HG03469 (cell line): Measurements from ENCODE around the gene WNT11.

Source experiments
- ATAC-seq: cut with Tn5 transposase; IDR thresholded peaks from one replicate; pipeline ENCODE4 v1.9.1; 2021; ENCODE audit warnings: mild to moderate bottlenecking, moderate library complexity, moderate number of reproducible peaks; ENCODE audit not compliant: unreplicated experiment

Gene WNT11

DNA sequence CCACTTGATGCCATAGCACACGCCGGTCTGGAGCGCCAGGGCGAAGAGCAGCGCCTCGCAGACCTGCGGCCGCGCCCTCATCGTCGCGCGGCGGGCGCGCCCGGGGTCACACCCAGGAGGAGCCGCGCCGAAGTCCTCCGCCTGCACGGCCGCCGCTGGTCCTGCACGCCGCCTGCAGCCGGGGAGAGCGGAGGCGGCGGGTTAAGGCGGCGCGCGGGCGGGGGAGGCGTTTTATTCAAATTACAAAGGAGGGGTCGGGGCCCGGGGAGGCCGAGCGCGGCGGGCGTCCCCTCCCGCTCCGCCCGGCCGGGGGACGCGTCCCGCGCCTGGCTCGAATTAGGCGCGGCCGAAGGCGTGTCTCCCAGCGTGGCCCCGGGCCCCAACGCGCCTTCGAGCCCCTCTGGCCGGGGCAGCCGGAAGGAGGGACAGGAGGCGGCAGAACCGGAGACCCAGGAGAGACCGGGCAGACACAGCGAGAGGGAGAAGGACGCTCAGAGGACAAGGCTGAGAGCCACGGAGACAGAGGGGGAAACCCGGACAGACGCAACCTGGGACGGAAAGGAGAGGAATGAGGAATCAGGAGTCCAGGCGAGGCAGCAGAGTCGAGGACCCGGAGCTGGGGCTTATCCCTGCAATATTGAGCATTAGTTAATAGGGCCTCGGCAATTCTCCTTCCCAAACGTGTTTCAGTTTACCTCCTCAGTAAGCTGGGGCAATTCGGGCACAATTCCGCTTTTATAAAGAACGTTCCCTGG, at the start of gene WNT11:
Gene WNT11, minus strand, starts transcription at position 176 of the 755 bp plus-strand sequence. Its CDS starts 95 bp downstream, at position 81.
- ATAC-seq, result no peak

DNA sequence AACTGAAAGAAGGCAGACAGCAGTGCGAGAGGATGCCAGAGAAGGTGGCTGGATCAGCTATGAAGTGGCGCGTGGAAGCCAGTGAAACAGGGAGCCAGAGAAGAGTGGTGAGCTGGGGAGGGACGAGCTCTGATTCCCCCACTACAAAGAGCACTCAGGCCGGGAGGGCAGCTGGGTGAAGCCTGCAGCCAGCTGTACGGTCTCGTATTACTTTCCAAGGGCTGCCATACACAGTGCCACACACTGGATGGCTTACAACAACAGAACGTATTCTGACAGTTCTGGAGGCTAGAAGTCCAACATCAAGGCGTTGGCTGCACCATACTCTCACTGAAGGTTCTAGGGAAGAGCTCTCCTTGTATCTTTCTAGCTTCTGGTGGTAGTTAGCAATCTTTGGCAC, 47.1 kb upstream of the WNT11 start:
- no peak for ATAC-seq

- no peak for ATAC-seq
Measured at GRCh38 chr11:76252631-76253070, 46.3 kb upstream of the WNT11 start.

DNA sequence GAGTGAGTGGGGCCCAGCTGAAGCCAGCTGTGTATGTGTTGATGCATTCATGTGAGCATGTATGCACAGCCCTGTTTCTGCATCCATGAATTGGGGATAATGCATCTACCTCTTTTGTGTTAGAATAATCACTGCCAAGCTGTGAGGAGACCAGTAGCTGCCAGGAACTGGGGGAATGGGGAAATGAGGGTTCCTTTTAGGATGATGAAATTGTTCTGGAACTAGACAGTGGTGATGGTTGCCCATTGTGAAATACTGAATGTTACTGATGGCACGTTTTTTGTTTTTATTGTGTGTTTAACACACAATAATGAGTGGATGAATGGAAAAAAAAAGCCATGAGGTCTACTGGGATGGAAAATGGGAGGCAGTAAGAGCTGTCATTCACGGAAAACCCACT, 45.3 kb upstream of the WNT11 start:
- ATAC-seq, result no peak

- no peak for ATAC-seq
Measured at GRCh38 chr11:76251226-76251575, 44.9 kb upstream of the WNT11 start.

DNA sequence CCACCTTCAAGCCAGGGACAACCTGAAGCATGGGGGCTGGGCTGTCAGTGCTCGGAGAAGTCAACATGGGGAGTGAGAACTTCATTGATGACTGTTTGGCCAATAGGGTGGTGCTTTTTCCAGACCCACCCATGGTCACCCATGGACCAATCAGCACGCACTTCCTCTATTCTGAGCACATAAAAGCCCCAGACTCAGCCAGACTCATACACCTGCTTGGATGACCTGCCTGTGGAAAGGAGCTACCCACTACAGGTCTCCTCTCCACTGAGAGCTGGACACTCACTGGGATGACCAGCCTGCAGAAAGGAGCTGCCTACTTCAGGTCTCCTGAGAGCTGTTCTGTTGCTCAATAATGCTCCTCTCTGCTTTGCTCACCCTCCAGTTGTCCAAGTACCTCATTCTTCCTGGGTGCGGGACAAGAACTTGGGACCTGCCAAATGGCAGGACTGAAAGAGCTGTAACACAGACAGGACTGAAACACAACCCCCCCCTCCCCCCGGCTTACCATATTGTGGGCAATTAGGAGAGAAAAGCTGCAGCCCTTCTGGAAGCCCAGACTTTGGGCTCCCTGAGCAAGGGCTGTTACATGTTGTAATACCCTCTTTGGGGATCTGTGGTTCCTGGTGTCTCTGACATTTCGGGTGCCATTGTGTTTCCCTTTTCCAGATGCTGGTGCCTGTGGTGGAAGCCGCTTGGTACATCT, 44.4 kb upstream of the WNT11 start:
- no peak for ATAC-seq

GRCh38 chr11:76249195-76249741, 43.0 kb upstream of the WNT11 start:
- ATAC-seq, result no peak

- no peak for ATAC-seq
Measured at GRCh38 chr11:76248210-76248609, 41.9 kb upstream of the WNT11 start.

GRCh38 chr11:76247091-76247490, 40.8 kb upstream of the WNT11 start:
- ATAC-seq, result no peak

DNA sequence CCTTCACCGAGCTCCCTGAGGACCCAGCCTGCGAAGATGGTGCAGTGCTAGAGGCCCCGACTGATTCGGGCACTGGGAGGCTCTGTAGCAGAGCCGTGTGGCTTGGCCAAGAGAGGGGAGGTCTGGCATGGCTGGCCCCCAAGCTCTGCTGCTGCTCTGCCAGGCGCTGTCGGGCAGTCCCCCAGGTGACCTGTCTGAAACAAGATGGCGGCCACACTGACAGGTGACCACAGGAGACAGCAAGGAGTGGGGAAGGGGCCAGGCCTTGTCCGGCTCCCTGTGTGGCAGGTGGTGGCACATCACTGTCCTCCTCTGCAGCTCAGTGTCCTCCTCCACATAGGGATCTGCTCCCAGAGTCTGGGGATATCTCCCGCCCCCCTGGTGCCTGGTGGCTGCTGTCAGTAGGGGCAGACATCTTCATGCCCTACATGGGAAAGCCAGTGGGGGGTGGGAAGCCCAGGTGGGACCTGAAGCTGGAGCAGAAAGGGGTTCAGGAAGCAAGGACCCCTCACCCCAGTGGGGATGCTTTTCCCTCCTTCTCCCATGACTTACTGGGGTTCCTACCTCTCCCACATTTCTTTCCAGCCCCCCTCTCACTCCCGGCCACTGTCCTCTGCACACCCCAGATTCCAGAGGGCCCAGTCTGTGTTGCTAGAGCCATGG, 40.1 kb upstream of the WNT11 start:
- ATAC-seq, result no peak

DNA sequence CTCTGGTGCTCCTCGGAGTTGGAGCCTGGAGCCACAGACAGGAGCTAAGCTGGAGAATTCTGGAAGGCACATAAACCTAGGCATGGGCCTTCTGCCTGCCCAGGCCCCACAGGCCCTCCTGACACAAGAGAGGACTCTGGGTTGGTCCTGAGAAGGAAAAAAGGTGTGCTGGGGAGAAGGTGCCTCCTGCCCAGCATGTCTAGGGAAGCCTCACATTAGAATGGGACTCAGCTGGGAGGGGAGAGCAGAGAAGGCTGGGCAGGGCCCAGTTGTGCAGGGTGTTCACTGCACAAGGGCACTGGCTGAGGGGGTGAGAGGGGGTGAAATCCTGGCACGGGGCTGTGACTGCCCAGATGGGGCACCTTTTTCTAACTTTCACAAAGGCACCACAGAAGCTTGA, 39.4 kb upstream of the WNT11 start:
- ATAC-seq, result no peak

- no peak for ATAC-seq
Measured at GRCh38 chr11:76244316-76244851, 38.1 kb upstream of the WNT11 start.

- no peak for ATAC-seq
Measured at GRCh38 chr11:76243957-76244285, 37.6 kb upstream of the WNT11 start.

DNA sequence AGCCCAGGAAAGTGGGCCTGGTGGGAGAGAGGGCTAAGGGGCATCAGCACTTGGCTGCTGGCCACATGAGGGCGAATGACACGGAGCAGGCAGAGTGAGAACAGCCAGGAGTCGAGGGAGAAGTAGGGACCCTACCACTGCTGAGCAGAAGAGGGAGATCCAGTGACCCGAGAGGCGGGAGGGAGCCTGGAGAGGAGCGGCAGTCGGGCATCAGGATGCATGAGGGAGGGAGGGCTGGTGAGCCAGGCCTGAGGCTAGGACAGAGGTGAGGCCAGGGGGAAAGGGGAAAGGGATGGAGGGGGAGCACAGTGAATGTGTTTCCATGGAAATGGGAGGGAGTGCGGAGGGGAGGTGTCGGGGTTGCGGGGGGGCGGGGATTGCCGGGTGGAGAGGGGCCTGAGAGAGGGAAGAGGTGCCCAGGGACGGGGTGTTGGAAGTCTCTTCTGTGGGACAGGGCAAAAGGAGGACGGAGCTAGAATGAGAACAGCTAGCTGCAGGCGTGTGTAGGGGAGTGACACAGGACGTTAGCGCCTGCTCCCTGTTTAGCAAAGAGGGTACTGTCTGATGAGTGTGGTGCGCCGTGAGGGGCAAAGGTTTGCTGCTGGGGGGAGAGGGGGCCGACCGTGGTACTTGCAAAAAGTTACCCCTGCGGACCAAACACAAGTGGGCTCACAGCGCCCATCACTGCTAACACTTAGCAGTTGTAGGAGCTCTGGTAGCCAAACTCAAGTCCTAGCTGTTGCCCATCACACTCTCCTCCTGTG, 37.1 kb upstream of the WNT11 start:
- no peak for ATAC-seq

DNA sequence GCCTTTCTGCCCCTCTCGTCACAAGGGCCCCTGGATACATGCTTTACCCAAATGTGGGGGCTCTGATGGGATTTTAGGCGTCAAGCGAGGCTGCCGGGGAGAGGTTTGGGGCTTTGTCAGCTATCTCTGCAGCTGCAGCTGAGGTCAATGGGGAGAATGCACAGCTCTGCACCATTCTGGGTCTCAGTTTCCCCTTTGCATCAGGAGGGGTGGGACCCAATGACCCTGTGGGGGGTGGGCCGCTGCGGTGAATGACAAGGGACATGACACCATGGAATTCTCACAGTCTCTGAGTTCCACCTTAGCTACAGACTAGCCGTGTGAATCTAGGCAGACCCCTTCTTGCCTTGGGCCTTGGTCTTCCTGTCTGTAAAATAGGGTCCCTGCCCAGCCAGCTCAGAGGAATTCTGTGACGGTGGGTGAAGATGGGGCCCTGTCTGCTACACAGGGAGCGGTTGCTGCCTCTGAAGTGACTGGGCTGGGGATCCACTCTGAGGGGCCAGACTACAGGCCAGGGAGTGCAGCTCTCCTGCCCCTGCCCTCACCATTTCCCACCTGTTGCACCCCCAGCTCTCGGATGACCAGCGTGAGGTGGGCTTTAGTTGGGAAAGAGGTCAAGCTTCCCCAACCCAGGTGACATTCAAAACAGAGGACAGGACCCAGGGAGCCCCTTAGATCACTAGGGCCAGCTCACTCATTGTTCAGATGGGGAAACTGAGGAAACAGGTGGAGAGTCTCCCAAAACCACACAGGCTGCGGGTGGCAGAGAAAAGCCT, 35.9 kb upstream of the WNT11 start:
- no peak for ATAC-seq

- no peak for ATAC-seq
Measured at GRCh38 chr11:76241243-76242000, 35.1 kb upstream of the WNT11 start.

GRCh38 chr11:76240666-76241065, 34.4 kb upstream of the WNT11 start:
- ATAC-seq, result no peak

DNA sequence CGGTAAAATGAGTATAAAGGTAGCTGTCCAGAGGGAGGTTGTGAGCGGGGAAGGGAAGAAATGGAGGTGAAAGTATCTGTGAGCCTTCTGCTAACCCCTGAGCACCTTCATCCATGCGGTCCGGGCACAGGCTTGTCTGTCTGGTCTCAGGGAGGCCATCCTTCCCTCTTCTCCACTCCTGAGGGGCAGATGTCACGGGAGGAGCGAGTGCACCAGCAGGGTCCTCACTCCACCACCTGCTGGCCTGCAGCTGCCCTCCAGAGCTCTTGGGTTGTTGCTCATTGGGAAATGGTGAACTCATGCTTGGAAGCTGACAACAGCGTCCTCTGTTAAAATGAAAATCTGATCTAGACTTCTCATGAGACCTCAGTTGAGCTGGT, 33.8 kb upstream of the WNT11 start:
- no peak for ATAC-seq

- ATAC-seq, result no peak
Measured at GRCh38 chr11:76239483-76240160, 33.3 kb upstream of the WNT11 start.
